NB4 (cell line): ENCODE data around the gene CROCC2.

Experiments used
- MYC ChIP-seq: IDR thresholded peaks from 2 replicates; pipeline ENCODE4 v1.6.1; 2011; ENCODE audit warnings: low read depth, low read length
- POLR2A ChIP-seq: IDR thresholded peaks from 2 replicates; pipeline ENCODE4 v1.6.1; 2011; ENCODE audit warnings: mild to moderate bottlenecking; ENCODE audit not compliant: insufficient read length; ENCODE audit errors: extremely low read depth
- TF ChIP-seq, protein P1 (sequence below): IDR thresholded peaks from one replicate; pipeline ENCODE4 v1.5.1; 2012; ENCODE audit warnings: low read depth, low read length
- TF ChIP-seq, protein P2 (sequence below): IDR thresholded peaks from 2 replicates; pipeline ENCODE4 v1.6.1; 2011; ENCODE audit warnings: low read depth, low read length

DNA sequence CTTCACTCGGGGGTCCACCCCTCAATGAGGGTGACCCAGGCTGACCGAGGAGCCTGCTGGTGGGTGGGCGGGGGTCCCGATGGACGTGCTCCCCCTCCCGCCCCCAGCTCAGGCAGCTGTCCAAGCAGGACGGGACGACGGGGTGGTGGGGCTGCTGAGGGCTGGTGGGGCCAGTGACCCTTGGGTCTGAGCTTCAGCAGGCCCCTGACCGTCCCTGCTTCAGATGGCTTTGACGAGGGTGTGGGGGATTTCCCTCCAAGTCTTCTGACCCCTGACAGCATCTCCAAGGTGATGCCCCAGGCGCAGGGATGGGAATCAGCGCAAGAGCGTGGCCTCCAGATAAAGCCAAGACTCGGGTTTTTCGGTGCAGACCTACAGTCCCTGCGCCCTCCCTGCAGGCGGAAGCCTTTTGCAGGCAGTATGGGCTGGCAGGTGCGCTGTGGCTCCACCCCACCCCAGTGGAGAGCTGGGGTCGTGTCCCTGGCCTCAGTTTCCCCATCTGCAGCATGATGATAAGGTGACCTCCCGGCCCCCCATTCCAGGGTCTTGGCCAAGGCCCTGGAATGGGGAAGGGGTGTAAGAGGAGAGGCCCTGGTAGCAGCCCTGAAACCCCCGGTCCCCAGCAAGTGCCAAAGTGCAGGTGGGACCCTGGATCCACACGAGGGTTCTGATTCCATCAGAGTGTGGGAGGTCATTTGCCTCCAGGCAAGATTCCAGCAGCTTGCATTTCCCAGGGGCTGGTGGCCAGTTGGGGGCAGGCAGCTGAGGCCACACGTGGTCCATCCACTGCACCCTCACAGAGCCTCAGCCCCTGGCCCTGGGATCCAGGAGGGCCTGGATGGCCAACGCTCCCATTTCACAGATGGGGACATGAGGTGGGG is 8.7 kb downstream of the CROCC2 start:
- TF ChIP-seq, protein P1, sequence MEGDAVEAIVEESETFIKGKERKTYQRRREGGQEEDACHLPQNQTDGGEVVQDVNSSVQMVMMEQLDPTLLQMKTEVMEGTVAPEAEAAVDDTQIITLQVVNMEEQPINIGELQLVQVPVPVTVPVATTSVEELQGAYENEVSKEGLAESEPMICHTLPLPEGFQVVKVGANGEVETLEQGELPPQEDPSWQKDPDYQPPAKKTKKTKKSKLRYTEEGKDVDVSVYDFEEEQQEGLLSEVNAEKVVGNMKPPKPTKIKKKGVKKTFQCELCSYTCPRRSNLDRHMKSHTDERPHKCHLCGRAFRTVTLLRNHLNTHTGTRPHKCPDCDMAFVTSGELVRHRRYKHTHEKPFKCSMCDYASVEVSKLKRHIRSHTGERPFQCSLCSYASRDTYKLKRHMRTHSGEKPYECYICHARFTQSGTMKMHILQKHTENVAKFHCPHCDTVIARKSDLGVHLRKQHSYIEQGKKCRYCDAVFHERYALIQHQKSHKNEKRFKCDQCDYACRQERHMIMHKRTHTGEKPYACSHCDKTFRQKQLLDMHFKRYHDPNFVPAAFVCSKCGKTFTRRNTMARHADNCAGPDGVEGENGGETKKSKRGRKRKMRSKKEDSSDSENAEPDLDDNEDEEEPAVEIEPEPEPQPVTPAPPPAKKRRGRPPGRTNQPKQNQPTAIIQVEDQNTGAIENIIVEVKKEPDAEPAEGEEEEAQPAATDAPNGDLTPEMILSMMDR: no peak
- TF ChIP-seq POLR2A (no peak), MYC (no peak)
- TF ChIP-seq, protein P2, sequence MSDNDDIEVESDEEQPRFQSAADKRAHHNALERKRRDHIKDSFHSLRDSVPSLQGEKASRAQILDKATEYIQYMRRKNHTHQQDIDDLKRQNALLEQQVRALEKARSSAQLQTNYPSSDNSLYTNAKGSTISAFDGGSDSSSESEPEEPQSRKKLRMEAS: no peak
